A549 (cell line): ENCODE data around the gene SH3RF3. TPM values are rescaled to one million over a fixed set of nuclear protein-coding genes. Genes with fewer than 3 reads are reported as not detected.

ENCODE experiments used
- ATAC-seq, 2 experiments: fragments of 200-7000 bp in 1 of 2; fragments of >200 bp in 1 of 2; cut with Nextera tagmentation in 1 of 2; cut with Tn5 transposase in 1 of 2; 3 replicates each; pipeline versions ENCODE4 v1.8.0 to v1.9.1; 2018 to 2020; ENCODE audit warnings: mild to moderate bottlenecking in 1 of 2, moderate library complexity in 1 of 2
- CTCF ChIA-PET: fragments of 300-600 bp; sonication (Branson Sonifier 250); formaldehyde crosslinking; extraction: SDS; loops from one replicate; lab custom pipeline; 2021; ENCODE audit warnings: antibody characterized with exemption, inconsistent platforms; lab: Yijun Ruan, JAX
- POLR2A ChIA-PET: fragments of 350-600 bp; formaldehyde crosslinking; extraction: SDS; loops from one replicate; lab custom pipeline; 2021; ENCODE audit warnings: antibody characterized with exemption, inconsistent platforms; lab: Yijun Ruan, JAX
- DNase-seq, 2 experiments: peaks; one replicate each; pipeline versions ENCODE4 v3.0.0 to v3.0.0-alpha.2; 2011 to 2016; ENCODE audit warnings: low read depth in 1 of 2, low spot score in 1 of 2
- FAIRE-seq: peaks from 2 replicates; lab custom pipeline; 2011; peaks lifted over from hg19 to GRCh38; lab: Jason Lieb, UNC
- H3K27ac ChIP-seq, 2 experiments: fragments of >200 bp; sonication (Bioruptor Twin); formaldehyde crosslinking; 3 replicates each; pipeline ENCODE4 v1.5.1; 2016 to 2017
- H3K4me1 ChIP-seq: fragments of >200 bp; sonication (Bioruptor Twin); formaldehyde crosslinking; 3 replicates; pipeline ENCODE4 v1.6.1; 2016
- H3K4me2 ChIP-seq: fragments of >200 bp; sonication (Bioruptor Twin); formaldehyde crosslinking; 3 replicates; pipeline ENCODE4 v1.6.1; 2016
- H3K4me3 ChIP-seq: fragments of >200 bp; sonication (Bioruptor Twin); formaldehyde crosslinking; 3 replicates; pipeline ENCODE4 v1.5.1; 2016
- H3K9me3 ChIP-seq: fragments of >200 bp; sonication (Bioruptor Twin); formaldehyde crosslinking; 3 replicates; pipeline ENCODE4 v1.6.1; 2016
- BHLHE40 ChIP-seq: IDR thresholded peaks from 2 replicates; pipeline ENCODE4 v1.6.1; 2012; ENCODE audit warnings: low read depth, low read length, inconsistent platforms
- CBX2 ChIP-seq: fragments of 200-600 bp; sonication (generic); IDR thresholded peaks from 2 replicates; pipeline ENCODE4 v1.6.1; 2016; ENCODE audit warnings: low read depth, mild to moderate bottlenecking, borderline replicate concordance
- CHD4 ChIP-seq: fragments of 200-600 bp; sonication (generic); IDR thresholded peaks from 2 replicates; pipeline ENCODE4 v1.6.1; 2016; ENCODE audit warnings: antibody characterized with exemption, mild to moderate bottlenecking, borderline replicate concordance
- CTCF ChIP-seq: fragments of >200 bp; sonication (Bioruptor Twin); formaldehyde crosslinking; IDR thresholded peaks from 3 replicates; pipeline ENCODE4 v1.5.1; 2016
- EHMT2 ChIP-seq: fragments of 200-600 bp; sonication (generic); IDR thresholded peaks from 2 replicates; pipeline ENCODE4 v1.6.1; 2016; ENCODE audit warnings: antibody characterized with exemption, low read depth, mild to moderate bottlenecking, moderate library complexity
- ELK1 ChIP-seq: fragments of 150-350 bp; IDR thresholded peaks from 2 replicates; pipeline ENCODE4 v1.6.1; 2014; ENCODE audit warnings: low read depth, mild to moderate bottlenecking, low read length
- ESRRA ChIP-seq: fragments of 150-350 bp; IDR thresholded peaks from 2 replicates; pipeline ENCODE4 v1.6.1; 2014; ENCODE audit warnings: mild to moderate bottlenecking, low read length, borderline replicate concordance
- FOSB ChIP-seq: fragments of 250-450 bp; sonication (Bioruptor Pico); IDR thresholded peaks from 2 replicates; pipeline ENCODE4 v1.5.0; 2020; ENCODE audit warnings: mild to moderate bottlenecking, moderate library complexity
- FOSL2 ChIP-seq, 2 experiments: fragments of 450-650 bp in 1 of 2; fragments of >200 bp in 1 of 2; sonication (Bioruptor Twin) in 1 of 2; formaldehyde crosslinking; IDR thresholded peaks; 2 replicates each; pipeline versions ENCODE4 v1.5.0 to v1.6.1; 2016 to 2020; ENCODE audit warnings: mild to moderate bottlenecking in 1 of 2, moderate library complexity in 1 of 2
- FOXS1 ChIP-seq: fragments of 250-450 bp; sonication (Bioruptor Pico); IDR thresholded peaks from 2 replicates; pipeline ENCODE4 v1.5.0; 2020; ENCODE audit warnings: mild to moderate bottlenecking, moderate library complexity
- GATA3 ChIP-seq: IDR thresholded peaks from 2 replicates; pipeline ENCODE4 v1.6.1; 2012; ENCODE audit warnings: borderline replicate concordance
- HEYL ChIP-seq: fragments of 250-450 bp; sonication (Bioruptor Pico); IDR thresholded peaks from 2 replicates; pipeline ENCODE4 v1.8.0; 2021; ENCODE audit warnings: mild to moderate bottlenecking, moderate library complexity
- HOXA7 ChIP-seq: fragments of 250-450 bp; sonication (Bioruptor Pico); IDR thresholded peaks from 2 replicates; pipeline ENCODE4 v1.5.0; 2020; ENCODE audit warnings: mild to moderate bottlenecking, moderate library complexity
- HOXB13 ChIP-seq: fragments of 250-450 bp; sonication (Bioruptor Pico); IDR thresholded peaks from 2 replicates; pipeline ENCODE4 v1.5.0; 2020; ENCODE audit warnings: low read depth, mild to moderate bottlenecking, moderate library complexity
- JUNB ChIP-seq: fragments of >200 bp; sonication (Bioruptor Twin); formaldehyde crosslinking; IDR thresholded peaks from 2 replicates; pipeline ENCODE4 v1.6.1; 2016
- MAFK ChIP-seq: fragments of 450-650 bp; IDR thresholded peaks from 2 replicates; pipeline ENCODE4 v1.6.1; 2014; ENCODE audit not compliant: partially characterized antibody
- MAX ChIP-seq: IDR thresholded peaks from 2 replicates; pipeline ENCODE4 v1.6.1; 2012
- NFE2L2 ChIP-seq: fragments of 150-350 bp; conservative IDR thresholded peaks from 2 replicates; pipeline ENCODE4 v1.6.1; 2014; ENCODE audit warnings: low read length
- NPAS2 ChIP-seq: fragments of 250-450 bp; sonication (Bioruptor Pico); IDR thresholded peaks from 2 replicates; pipeline ENCODE4 v1.8.0; 2022; ENCODE audit warnings: mild to moderate bottlenecking, moderate library complexity, borderline replicate concordance
- NR3C1 ChIP-seq: fragments of >200 bp; sonication (Bioruptor Twin); formaldehyde crosslinking; IDR thresholded peaks from 3 replicates; pipeline ENCODE4 v1.6.1; 2017
- PBX3 ChIP-seq: IDR thresholded peaks from 2 replicates; pipeline ENCODE4 v1.6.1; 2012
- POLR2AphosphoS2 ChIP-seq: conservative IDR thresholded peaks from 2 replicates; pipeline ENCODE4 v1.6.1; 2012; ENCODE audit warnings: low read length, improper control_type of control experiment, inconsistent platforms
- RCOR1 ChIP-seq: fragments of 150-350 bp; IDR thresholded peaks from 2 replicates; pipeline ENCODE4 v1.6.1; 2014; ENCODE audit warnings: antibody characterized with exemption, low read length, low read depth
- RFX5 ChIP-seq: fragments of 450-650 bp; IDR thresholded peaks from 2 replicates; pipeline ENCODE4 v1.7.1; 2014; ENCODE audit warnings: antibody characterized with exemption, mild to moderate bottlenecking, moderate library complexity
- SMC3 ChIP-seq: fragments of >200 bp; sonication (Bioruptor Twin); formaldehyde crosslinking; IDR thresholded peaks from 3 replicates; pipeline ENCODE4 v1.6.1; 2018; ENCODE audit warnings: inconsistent platforms
- SREBF2 ChIP-seq: fragments of 450-650 bp; IDR thresholded peaks from 2 replicates; pipeline ENCODE4 v1.6.1; 2014; ENCODE audit warnings: mild to moderate bottlenecking, moderate library complexity
- TP53 ChIP-seq: fragments of 250-450 bp; sonication (Bioruptor Pico); IDR thresholded peaks from 2 replicates; pipeline ENCODE4 v1.5.0; 2021; ENCODE audit warnings: mild to moderate bottlenecking, moderate library complexity
- ZC3H11A ChIP-seq: fragments of 450-650 bp; IDR thresholded peaks from 2 replicates; pipeline ENCODE4 v1.6.1; 2014; ENCODE audit warnings: antibody characterized with exemption, mild to moderate bottlenecking
- ZNF302 ChIP-seq: fragments of 250-450 bp; sonication (Bioruptor Pico); IDR thresholded peaks from 2 replicates; pipeline ENCODE4 v1.9.0; 2021; ENCODE audit warnings: inconsistent platforms, mild to moderate bottlenecking, moderate library complexity
- ZSCAN20 ChIP-seq: fragments of 250-450 bp; sonication (Bioruptor Pico); IDR thresholded peaks from 2 replicates; pipeline ENCODE4 v1.8.0; 2022; ENCODE audit warnings: mild to moderate bottlenecking, moderate library complexity
- WGBS: methylation state at CpG from one replicate; pipeline ENCODE4 v1.1.6; 2017; ENCODE audit errors: missing lambda C conversion rate; 5-methylcytosine and 5-hydroxymethylcytosine counted together
- polyA plus RNA-seq, 4 experiments: library from polyadenylated mRNA; depleted of rRNA in 3 of 4; stranded (reverse); fragments of >200 nt; fragmentation: RNase III in 1 of 4; extraction: RNeasy Plus Mini Kit Qiagen cat#74134 plus additional on column Dnase treatment in 1 of 4; gene quantifications; 2 replicates in 3 of 4; 3 replicates in 1 of 4; pipeline ENCODE4 v1.2.3, GENCODE V29; 2011 to 2017

Gene SH3RF3
- polyA plus RNA-seq, 2 of the 4 experiments (the other 2 are of a cell fraction) = 0.04 to 0.21 TPM

GRCh38 chr2:109385506-109385905 is 256.5 kb downstream of the SH3RF3 start:
- CTCF ChIA-PET = interaction anchor here (1.1 to 1.2 kb wide), 2 partner anchors 11 to 24 kb away, joined by 3 to 4 read pairs; no protein-coding TSS in a partner anchor
- H3K4me3 ChIP-seq = no peak overlapping the region
- FAIRE-seq = no peak
- no peak overlapping the region for H3K4me2 ChIP-seq
- no peak for DNase-seq
- no peak for ATAC-seq
- TF ChIP-seq ZNF302 (CRISPR knock-in tag) = no peak
- TF ChIP-seq FOSB (CRISPR knock-in tag) = no peak
- no peak for TF ChIP-seq FOSL2 (IDR thresholded peaks at IDR 0.05)
- no peak for TF ChIP-seq FOSL2 (CRISPR knock-in tag; IDR thresholded peaks at IDR 0.05)
- no peak for TF ChIP-seq RFX5
- TF ChIP-seq TP53 (CRISPR knock-in tag) = no peak
- TF ChIP-seq MAX = no peak
- no peak for TF ChIP-seq HOXB13 (CRISPR knock-in tag)
- no peak for TF ChIP-seq POLR2AphosphoS2
- no peak for TF ChIP-seq NR3C1
- no peak for TF ChIP-seq MAFK
- no peak for TF ChIP-seq CBX2
- no peak for TF ChIP-seq GATA3
- TF ChIP-seq BHLHE40 = no peak
- no peak for TF ChIP-seq SREBF2
- TF ChIP-seq, all 56 proteins: peak for 0
- POLR2A ChIA-PET = no interaction called here
- Histone ChIP-seq H3K4me1 (no peaks in the 10 kb centered on the region), H3K27ac (no peak overlapping the region), H3K9me3 (no peaks in the 10 kb centered on the region)
- 24% methylated on average over 4 of the region's 4 CpGs for WGBS

- TF ChIP-seq ZSCAN20 (CRISPR knock-in tag) = no peak
- no peak for TF ChIP-seq CBX2
- no peak for TF ChIP-seq NPAS2
- TF ChIP-seq HEYL (CRISPR knock-in tag) = no peak
- Histone ChIP-seq H3K4me1 (no peaks in the 10 kb centered on the region), H3K4me2 (no peak overlapping the region), H3K27ac (no peak overlapping the region), H3K9me3 (no peaks in the 10 kb centered on the region), H3K4me3 (no peak overlapping the region)
- DNase-seq (no peak), ATAC-seq (no peak), FAIRE-seq (no peak)
- ChIA-PET POLR2A (no interaction called here), CTCF (interaction anchor here (1.1 to 1.2 kb wide), 2 partner anchors 12 to 23 kb away, joined by 3 to 4 read pairs; no protein-coding TSS in a partner anchor)
- WGBS = 76% methylated on average over 11 of the region's 11 CpGs
These were observed 257.1 kb downstream of the SH3RF3 start for GRCh38 chr2:109386004-109386695.

GRCh38 chr2:109387221-109387735 is 258.3 kb downstream of the SH3RF3 start:
- Histone ChIP-seq H3K4me2 (no peak overlapping the region), H3K27ac (no peak overlapping the region), H3K4me1 (no peaks in the 10 kb centered on the region), H3K9me3 (no peaks in the 10 kb centered on the region), H3K4me3 (no peak overlapping the region)
- TF ChIP-seq SMC3 (no peak), RFX5 (no peak), JUNB (no peak), HOXA7 (CRISPR knock-in tag) (no peak), RCOR1 (no peak), CHD4 (no peak), ESRRA (no peak), MAFK (no peak), NFE2L2 (no peak), ZC3H11A (no peak), FOSL2 (IDR thresholded peaks at IDR 0.05) (no peak), FOSL2 (CRISPR knock-in tag; IDR thresholded peaks at IDR 0.05) (no peak), CTCF (no peak), EHMT2 (no peak), FOXS1 (CRISPR knock-in tag) (no peak), ELK1 (no peak), PBX3 (no peak), MAX (no peak)
- ChIA-PET POLR2A (no interaction called here), CTCF (no interaction called here)
- FAIRE-seq (no peak), ATAC-seq (no peak), DNase-seq (no peak)
- WGBS = 72% methylated on average over 4 of the region's 4 CpGs
